Uterus (tissue), 4 donors: ENCODE results near the gene SPTB. TPM values are rescaled to one million over a fixed set of nuclear protein-coding genes. Genes with fewer than 3 reads are reported as not detected.

ENCODE experiments used
- DNase-seq, 2 donors: peaks; one replicate each; pipeline ENCODE4 v3.0.0-alpha.2; 2019 to 2020
- H3K27ac ChIP-seq, 2 donors: fragments of 200-600 bp; sonication (generic); 1 replicate in 1 of 2; 2 replicates in 1 of 2; pipeline ENCODE4 v1.5.1; 2016 to 2018
- H3K27me3 ChIP-seq, 2 donors: fragments of 200-600 bp; sonication (generic); one replicate each; pipeline ENCODE4 v1.5.1; 2018 to 2019; ENCODE audit warnings: control low read depth in 1 of 2
- H3K36me3 ChIP-seq, 2 donors: fragments of 200-600 bp; sonication (generic); one replicate each; pipeline ENCODE4 v1.5.1; 2019; ENCODE audit warnings: control low read depth in 1 of 2
- H3K4me1 ChIP-seq, 2 donors: fragments of 200-600 bp; sonication (generic); one replicate each; pipeline ENCODE4 v1.5.1; 2018 to 2019; ENCODE audit warnings: control low read depth in 1 of 2
- H3K4me3 ChIP-seq, 2 donors: fragments of 200-600 bp; sonication (generic); 1 replicate in 1 of 2; 2 replicates in 1 of 2; pipeline ENCODE4 v1.5.1; 2018 to 2019; ENCODE audit warnings: mild to moderate bottlenecking in 1 of 2
- H3K9me3 ChIP-seq, 2 donors: fragments of 200-600 bp; sonication (generic); one replicate each; pipeline ENCODE4 v1.5.1; 2019; ENCODE audit warnings: control low read depth in 1 of 2
- POLR2A ChIP-seq, 2 donors: fragments of 450-650 bp; IDR thresholded peaks; one replicate each; pipeline ENCODE4 v1.6.1; 2016; ENCODE audit warnings: antibody characterized with exemption in 2 of 2, mild to moderate bottlenecking in 1 of 2, moderate library complexity in 1 of 2
- intact Hi-C: fragments of 100-400 bp; cut with DNase I; formaldehyde crosslinking; loops from one replicate; pipeline ENCODE4 v1.15.1; 2023; ENCODE audit warnings: low total_unique reads
- total RNA-seq, 4 donors: library from RNA; depleted of rRNA in 3 of 4; stranded (reverse); fragments of >200 nt in 3 of 4; gene quantifications; one replicate each; pipeline versions ENCODE4 v1.1.0 to v1.2.4, GENCODE V29; 2014 to 2023
- TF ChIP-seq, protein P1 (sequence below), 4 experiments: fragments of 200-600 bp in 2 of 4; fragments of 450-650 bp in 2 of 4; sonication (generic) in 2 of 4; IDR thresholded peaks; one replicate each; pipeline ENCODE4 v1.5.1; 2016 to 2019; ENCODE audit warnings: antibody characterized with exemption in 4 of 4, mild to moderate bottlenecking in 2 of 4, moderate library complexity in 1 of 4
- donor health status: DM: yes; HTN: yes; CAD: no.

Gene SPTB
- total RNA-seq, 4 donors from 2014 or later, result 1.0 to 5.4 (median 4.6) TPM; not detected in 1

DNA sequence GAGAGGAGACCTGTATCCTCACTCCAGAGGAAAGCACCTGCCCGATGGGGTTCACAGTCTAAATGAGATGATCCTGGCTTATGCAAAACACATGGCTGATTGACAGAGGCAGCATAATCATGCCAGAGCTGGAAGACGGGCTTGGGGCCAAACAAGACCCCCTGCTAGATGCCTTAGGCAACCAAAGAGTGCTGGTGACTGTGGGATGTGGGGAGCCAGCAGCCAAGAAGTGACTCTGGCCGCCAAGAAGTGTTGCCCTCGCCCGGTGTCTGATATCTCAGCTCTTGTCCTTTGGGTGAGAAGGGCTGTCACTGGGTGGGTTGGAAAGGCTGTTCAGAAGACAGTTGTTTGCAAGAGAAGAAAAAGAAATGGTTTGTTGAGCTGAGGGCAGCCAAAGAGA lies 118.8 kb downstream of the SPTB start:
- no peak overlapping the region for H3K4me3 ChIP-seq
- intact Hi-C loops, result loop anchor here (5.0 kb wide), 1 partner anchor 89 kb away; no protein-coding TSS in a partner anchor
- TF ChIP-seq POLR2A (IDR thresholded peaks at IDR 0.05), result no peak
- TF ChIP-seq, protein P1, sequence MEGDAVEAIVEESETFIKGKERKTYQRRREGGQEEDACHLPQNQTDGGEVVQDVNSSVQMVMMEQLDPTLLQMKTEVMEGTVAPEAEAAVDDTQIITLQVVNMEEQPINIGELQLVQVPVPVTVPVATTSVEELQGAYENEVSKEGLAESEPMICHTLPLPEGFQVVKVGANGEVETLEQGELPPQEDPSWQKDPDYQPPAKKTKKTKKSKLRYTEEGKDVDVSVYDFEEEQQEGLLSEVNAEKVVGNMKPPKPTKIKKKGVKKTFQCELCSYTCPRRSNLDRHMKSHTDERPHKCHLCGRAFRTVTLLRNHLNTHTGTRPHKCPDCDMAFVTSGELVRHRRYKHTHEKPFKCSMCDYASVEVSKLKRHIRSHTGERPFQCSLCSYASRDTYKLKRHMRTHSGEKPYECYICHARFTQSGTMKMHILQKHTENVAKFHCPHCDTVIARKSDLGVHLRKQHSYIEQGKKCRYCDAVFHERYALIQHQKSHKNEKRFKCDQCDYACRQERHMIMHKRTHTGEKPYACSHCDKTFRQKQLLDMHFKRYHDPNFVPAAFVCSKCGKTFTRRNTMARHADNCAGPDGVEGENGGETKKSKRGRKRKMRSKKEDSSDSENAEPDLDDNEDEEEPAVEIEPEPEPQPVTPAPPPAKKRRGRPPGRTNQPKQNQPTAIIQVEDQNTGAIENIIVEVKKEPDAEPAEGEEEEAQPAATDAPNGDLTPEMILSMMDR (IDR thresholded peaks at IDR 0.05), result no peak
- H3K4me1 ChIP-seq, result peaks cover 13 to 38% of the 10 kb centered on the region in 2 donors
- H3K27ac ChIP-seq, result peak overlapping the region; percentile 83 to 87
- no peaks in the 10 kb centered on the region for H3K27me3 ChIP-seq
- no peaks in the 10 kb centered on the region for H3K36me3 ChIP-seq
- DNase-seq, result peak in 1 of 2 donors; percentile 22
- H3K9me3 ChIP-seq, result no peaks in the 10 kb centered on the region

DNA sequence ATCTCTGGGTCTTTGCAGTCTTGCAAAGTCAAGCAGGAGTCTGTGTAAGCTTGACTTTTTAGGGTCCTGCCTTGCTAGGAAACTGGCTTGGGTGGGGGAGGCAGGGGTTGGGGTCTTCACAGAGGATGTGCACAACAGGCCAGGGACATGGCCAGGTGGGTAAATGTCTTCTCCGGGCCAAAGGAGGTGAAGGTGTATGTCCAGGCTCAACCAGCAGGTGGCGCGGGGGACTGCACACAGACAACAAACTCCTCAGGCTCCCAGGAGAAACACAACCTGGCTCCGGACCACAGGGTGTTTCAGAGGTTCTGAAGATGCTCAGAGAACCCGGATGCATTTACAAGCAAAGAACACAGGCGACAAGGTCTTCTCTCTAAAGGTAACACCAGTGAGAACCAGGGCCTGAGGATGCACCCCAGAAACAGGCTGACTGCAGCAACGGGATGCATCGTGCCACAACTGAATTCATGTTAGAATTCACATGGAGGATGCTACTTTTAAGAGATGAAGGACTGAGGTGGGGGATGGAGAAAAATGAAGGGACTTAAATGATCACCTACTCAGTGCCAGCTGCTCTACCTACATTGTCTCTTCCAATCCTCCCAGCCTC lies 119.5 kb downstream of the SPTB start:
- Histone ChIP-seq H3K4me1 (peaks cover 13 to 38% of the 10 kb centered on the region in 2 donors), H3K9me3 (no peaks in the 10 kb centered on the region), H3K27ac (peak overlapping the region; percentile 83 to 85), H3K4me3 (no peak overlapping the region), H3K27me3 (no peaks in the 10 kb centered on the region), H3K36me3 (no peaks in the 10 kb centered on the region)
- DNase-seq, result peak in 1 of 2 donors; percentile 39
- TF ChIP-seq, protein P1 (IDR thresholded peaks at IDR 0.05), result peak in 3 of 4 experiments; percentile 6 to 34 (median 8)
- TF ChIP-seq POLR2A (IDR thresholded peaks at IDR 0.05), result no peak
- intact Hi-C loops, result loop anchor here (5.0 kb wide), 1 partner anchor 88 kb away; no protein-coding TSS in a partner anchor

DNA sequence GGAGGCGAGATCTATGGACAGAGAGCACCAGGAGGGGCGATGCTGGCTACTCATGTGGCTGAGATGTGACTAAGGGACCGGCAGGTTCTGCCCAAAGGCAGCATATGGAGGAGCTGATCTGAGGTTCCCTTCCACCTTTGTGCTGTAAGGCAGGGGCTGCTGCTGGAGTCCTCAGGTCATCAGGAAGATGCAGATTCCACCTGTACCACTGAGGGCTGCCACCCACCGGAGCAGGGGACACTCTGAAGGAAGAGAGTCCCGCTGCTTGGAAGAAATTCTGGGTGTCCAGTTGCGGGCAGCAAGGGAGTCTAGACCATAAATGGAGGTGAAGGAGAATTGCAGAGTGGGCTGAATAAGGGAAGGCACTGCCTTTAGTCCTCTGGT lies 120.2 kb downstream of the SPTB start:
- no peaks in the 10 kb centered on the region for H3K9me3 ChIP-seq
- no peaks in the 10 kb centered on the region for H3K27me3 ChIP-seq
- peak overlapping the region; percentile 78 to 85 for H3K27ac ChIP-seq
- H3K4me3 ChIP-seq, result no peak overlapping the region
- H3K4me1 ChIP-seq, result peaks cover 13 to 38% of the 10 kb centered on the region in 2 donors
- H3K36me3 ChIP-seq, result no peaks in the 10 kb centered on the region
- no peak for DNase-seq
- intact Hi-C loops, result no loop called here
- TF ChIP-seq, protein P1 (IDR thresholded peaks at IDR 0.05), result no peak
- TF ChIP-seq POLR2A (IDR thresholded peaks at IDR 0.05), result no peak

DNA sequence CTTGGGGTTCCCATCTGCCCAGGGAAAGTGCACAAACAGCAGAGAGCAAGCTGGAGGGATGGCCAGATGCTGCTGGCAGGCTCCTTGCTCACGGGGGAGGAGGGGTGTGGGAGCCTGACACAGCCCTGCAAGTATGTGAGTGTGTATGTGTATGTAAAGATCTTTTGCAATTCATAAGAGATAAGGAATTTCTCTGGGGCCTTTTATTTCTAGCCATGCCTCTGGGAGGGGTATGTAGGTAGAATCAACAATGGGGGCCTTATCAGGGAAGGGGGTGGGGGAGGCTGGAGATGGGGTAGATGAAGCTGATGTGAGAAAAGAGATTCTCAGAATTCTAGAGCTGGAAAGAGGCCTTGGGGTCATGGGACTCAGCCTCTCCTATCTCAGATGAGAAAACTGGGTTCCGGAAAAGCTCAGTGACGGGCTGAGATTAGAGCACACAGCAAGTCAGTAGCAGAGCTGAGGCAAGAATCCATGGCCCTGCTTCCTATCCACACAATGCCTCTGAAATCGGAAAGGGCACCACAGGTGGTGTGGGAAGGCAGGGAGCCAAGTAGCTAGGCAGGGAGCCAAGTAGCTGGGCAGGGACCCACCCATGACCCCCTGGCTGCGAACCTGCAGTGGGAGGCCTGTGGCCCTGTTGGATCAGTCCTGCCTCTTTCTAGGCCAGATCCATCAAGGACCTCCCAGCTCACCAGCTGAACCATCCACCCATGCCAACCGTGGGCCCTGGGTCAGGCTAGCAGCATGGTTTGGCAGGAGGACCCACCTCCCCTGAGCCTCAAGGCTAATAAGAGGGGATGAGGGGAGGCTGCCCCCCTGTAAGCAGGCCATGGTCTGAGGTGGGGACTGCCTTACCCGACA lies 120.8 kb downstream of the SPTB start:
- intact Hi-C loops, result no loop called here

More for the DNA sequence above, 120.8 kb downstream of the SPTB start:
- peak; percentile 77 to 83 for DNase-seq
- no peak overlapping the region for H3K4me3 ChIP-seq
- no peaks in the 10 kb centered on the region for H3K36me3 ChIP-seq
- H3K4me1 ChIP-seq, result peaks cover 13 to 38% of the 10 kb centered on the region in 2 donors
- no peaks in the 10 kb centered on the region for H3K9me3 ChIP-seq
- H3K27ac ChIP-seq, result peak overlapping the region; percentile 78 to 85
- no peaks in the 10 kb centered on the region for H3K27me3 ChIP-seq
- TF ChIP-seq, protein P1 (IDR thresholded peaks at IDR 0.05), result no peak
- no peak for TF ChIP-seq POLR2A (IDR thresholded peaks at IDR 0.05)
